ENCODE data around the gene NUP210.
"Not testable (repeated sequence)": the region's sequence is repeated elsewhere in the genome, so short reads cannot be mapped to it uniquely, and the experiment has no call there.

The NUP210 gene

DNA sequence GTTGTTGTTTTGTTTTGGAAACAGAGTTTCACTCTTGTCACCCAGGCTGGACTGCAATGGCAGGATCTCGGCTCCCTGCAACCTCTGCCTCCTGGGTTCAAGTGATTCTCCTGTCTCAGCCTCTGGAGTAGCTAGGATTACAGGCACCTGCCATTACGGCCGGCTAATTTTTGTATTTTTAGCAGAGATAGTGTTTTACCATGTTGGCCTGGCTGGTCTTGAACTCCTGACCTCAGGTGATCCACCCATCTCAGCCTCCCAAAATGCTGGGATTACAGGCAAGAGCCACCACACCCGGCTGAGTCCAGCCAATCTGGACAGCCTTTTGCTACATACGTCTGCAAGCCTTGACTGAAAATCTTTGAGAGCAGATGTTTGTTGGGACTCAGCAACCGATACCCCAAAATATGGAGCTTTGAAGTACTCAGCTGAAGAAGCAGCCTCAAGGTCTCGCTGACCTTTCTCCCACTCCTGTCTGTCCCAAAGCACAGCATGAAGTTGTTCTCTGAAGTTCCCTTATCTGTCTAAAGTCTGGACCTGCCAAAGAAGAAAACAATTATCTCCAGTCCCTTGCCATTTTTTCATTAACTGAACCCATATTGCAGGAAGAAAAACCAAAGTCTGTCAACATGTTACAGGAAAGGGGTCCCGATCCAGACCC, 9.6 kb upstream of the NUP210 start:
- no peak for FAIRE-seq

GRCh38 chr3:13428678-13429077, 8.6 kb upstream of the NUP210 start:
- FAIRE-seq: not testable (repeated sequence)

- FAIRE-seq: no peak
These were observed 7.8 kb upstream of the NUP210 start for GRCh38 chr3:13427662-13428603.

DNA sequence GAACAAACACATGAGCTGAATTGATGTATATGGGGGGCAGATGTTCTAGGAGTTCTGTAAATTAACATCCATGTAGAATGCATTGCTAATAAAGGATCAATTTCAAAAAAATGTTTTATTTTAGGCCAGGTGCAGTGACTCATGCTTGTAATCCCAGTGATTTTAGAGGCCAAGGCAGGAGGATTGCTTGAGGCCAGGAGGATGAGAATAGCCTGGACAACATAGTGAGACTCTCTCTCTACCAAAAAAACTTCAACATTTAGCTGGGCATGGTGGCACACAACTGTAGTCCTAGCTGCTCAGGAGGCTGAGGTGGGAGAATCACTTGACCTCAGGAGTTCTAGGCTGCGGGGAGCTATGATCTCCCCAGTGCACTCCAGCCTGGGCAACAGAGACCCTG, 6.5 kb upstream of the NUP210 start:
- no peak for FAIRE-seq

- FAIRE-seq: no peak
These were observed 5.6 kb upstream of the NUP210 start for GRCh38 chr3:13425689-13426088.

GRCh38 chr3:13424865-13425617, 4.9 kb upstream of the NUP210 start:
- FAIRE-seq: no peak

- FAIRE-seq: no peak
These were observed 4.2 kb upstream of the NUP210 start for GRCh38 chr3:13424141-13424844.

GRCh38 chr3:13420831-13421765, 976 bp upstream of the NUP210 start:
- FAIRE-seq: no peak

DNA sequence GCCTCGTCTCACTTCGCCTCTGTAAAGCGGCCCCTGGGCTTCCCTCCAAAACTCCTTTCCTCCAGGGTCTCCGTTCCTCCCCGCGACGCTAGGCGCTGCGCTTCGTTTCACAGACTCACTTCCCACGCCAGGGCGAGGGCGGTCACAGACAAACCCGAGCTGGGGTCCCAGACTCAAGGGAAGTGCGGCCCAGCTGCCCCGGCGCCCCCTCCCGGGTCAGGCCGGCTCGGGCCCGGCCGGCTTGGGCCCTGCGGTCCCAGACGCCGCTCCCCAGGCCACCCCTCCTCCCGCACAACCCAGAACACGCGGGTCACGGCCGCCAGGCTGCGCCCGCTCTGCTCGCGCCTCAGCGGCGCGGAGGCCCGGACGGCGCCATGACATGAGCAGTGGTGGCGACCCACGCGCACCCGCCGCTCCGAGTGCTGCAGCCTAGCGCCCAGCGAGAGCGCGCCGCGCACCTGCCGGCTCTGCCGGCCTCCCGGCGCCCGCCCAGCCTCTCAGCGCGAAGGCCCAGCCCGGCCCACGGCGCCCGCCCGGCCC, 547 bp downstream of the NUP210 start:
- no peak for FAIRE-seq

DNA sequence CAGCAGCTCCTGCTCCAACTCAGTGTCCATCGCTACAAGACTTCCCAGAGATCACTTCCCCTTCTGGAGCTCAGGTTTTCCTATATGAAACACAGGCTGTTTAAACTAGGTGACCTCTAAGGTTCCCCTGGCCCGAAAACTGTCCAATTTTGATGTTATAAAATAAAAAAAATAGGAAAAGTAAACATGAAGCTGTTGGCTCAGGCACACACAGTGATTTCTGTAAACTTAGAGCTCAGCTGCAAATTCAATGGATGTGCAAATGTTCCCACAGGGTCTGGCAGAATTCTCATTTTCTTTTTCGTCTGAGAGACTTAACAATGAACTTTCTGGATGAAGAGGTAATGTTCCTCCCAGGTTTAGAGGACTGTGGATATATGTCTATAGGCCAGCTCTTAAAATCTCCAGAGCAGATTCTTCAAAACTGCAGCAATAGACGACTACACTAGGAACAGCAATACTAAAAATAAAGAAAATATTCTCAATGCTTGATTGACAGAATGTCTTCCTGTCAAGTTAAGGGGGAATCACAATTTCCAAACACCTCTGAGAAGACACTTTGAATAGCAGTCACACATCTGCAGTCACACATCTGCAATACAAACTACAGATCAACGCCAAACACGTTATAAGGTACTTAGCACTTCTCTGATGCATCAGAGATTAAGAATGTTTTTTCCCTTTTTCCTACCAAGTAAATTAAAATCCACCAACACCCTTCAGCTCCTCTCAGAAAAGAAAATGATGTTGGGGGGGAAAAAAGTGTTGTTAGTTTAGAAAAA, 2.8 kb downstream of the NUP210 start:
- no peak for FAIRE-seq

DNA sequence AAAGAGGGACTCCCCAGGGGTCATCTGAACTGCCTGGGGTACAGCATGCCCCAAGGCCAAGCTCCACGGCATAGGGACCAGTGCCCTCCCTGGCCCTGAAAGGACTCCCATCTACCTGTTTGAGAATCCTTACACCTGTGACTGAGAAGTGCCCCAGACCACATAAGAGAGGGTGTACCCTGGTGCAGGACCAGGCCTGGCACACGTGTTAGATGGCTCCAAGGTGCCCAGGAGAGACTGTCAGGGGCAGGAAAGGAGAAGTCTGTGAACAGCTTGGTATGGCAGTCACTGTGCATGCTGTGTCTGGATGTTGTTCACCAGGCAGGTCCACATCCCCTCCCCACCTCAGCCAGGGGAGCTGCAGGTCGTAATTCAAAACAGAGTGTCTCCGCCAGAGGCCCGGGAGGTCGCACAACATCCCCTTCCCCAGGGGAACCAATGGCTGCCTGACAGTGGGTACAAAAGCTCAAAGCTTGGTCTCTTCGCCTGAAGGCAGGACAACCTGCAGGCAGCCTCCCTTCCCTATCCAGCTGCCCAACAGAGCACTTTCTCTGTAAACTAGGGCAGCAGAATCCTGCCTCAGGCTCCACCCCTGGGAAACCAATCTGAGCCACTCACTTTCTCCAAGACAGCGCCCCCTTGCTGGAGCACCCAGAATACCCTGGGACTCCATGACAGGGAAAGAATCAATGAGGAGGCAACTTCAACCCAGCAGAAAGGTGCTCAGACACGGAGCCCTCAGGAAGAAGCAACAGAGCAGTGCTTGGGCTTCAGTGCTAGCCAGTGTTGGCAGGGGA, 3.9 kb downstream of the NUP210 start:
- FAIRE-seq: no peak

- no peak for FAIRE-seq
These were observed 4.7 kb downstream of the NUP210 start for GRCh38 chr3:13415236-13415986.

DNA sequence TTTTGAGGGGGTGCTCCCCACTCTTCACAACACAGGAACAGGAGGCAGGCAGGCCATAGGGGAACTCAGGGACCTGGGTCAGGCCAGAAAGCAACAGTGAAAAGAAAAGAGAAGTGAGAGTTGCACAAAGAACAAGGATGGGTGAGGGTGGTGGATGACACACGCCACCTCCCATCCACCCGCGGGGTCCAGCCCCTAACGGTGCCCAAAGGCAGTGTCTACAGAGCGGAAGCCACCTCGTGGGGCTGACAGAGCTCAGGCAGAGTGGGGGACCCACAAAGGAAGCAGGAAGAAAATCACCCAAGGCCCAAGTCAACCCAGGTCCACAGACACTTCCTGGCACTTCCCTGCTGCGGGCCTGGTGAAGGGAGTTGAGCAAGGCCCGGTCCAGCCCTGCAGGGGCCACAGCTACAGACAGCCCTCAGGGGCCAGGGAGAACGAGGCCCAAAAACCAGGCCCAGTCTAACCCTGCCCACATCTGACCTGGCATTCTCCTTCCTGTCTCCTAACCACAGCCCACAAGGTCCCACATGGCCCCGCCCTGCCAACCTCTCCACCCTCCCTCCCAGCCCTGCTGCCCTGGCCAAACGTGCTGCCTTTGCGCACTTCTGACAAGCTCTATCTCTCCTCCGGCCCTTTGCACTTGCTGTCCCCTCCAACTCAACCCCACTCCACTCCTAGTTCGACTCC, 5.9 kb downstream of the NUP210 start:
- FAIRE-seq: no peak

DNA sequence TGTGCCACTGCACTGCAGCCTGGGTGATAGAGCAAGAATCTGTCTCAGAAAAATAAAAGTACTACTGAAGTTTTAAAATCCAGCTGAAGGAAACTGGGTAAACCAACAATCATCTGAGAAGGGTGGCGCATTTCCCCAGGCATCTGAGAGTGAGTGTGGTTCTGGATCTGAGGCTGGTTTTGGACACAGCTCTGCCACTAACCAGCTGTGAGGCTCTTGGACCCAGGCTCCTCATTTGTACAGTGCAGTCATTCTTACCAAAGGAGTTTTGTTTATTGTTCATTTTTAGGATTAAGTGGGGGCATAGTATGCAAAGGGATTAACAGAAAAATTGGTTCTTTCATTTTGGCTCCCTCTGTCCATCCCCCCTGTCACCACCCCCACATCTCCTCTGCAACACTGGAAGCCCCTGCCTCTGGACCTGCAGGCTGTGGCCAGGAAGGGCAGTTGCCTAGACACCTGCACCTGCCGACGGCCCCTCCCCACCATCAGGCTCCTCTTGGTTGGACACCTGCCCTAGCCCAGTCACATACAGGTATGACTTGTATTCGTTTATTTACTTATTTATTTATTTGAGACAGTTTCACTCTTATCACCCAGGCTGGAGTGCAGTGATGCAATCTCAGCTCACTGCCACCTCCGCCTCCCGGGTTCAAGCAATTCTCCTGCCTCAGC, 8.8 kb downstream of the NUP210 start:
- no peak for FAIRE-seq

- no peak for FAIRE-seq
These were observed 11.2 kb downstream of the NUP210 start for GRCh38 chr3:13408890-13409289.

GRCh38 chr3:13407926-13408325, 12.2 kb downstream of the NUP210 start:
- FAIRE-seq: no peak

DNA sequence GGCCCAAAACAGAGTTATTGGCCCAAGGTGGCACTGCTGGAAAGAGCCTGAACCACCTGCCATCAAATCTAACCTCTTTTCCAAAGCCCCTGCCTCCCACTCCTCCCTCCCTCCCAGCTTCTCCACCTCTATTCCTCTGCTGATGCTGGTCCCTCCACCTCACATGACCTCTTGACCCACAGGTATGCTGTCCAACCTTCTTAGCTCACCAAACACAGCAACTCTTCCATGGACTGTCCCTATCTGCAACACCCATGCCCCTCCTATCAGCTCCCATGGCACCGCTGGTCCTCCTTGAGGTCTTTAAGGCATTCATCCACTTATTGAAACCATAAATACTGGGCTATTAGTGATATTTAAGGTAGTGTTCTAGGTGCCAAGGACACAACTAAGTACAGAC, 12.6 kb downstream of the NUP210 start:
- FAIRE-seq: no peak

DNA sequence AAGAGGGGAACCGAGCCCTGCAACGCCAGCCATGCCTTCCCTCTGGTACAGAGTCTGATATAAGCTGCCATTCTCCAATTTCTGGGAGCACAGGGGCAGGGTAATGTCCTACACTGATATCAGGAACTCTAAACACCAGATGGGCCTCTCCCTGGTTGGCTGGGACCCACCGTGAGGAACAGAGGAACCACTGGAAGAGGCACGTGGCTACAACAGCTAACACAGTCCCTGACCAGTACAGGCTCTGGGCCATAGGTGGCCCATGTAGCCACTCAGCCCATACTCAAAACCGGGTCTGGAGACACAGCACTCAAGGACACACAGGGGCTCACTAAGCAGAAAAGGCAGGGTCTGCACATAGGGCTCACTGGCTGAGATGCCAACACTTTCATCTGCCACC, 13.9 kb downstream of the NUP210 start:
- FAIRE-seq: no peak

Measured in endometrium (tissue), 2 donors.